KOPT-K1 (cell line): ENCODE data around the gene SPPL3.
A peak's percentile ranks its signal among the peaks of the same experiment; 100 is the strongest.

Experiments
- H3K27ac ChIP-seq: fragments of 200-600 bp; sonication (generic); 2 replicates; pipeline ENCODE4 v1.5.1; 2016; ENCODE audit warnings: antibody characterized with exemption, mild to moderate bottlenecking, low read depth, low read length; ENCODE audit not compliant: poor library complexity, severe bottlenecking
- H3K36me3 ChIP-seq: fragments of 200-600 bp; sonication (generic); 2 replicates; pipeline ENCODE4 v1.5.1; 2017; ENCODE audit warnings: antibody characterized with exemption, mild to moderate bottlenecking, low read length, moderate library complexity; ENCODE audit not compliant: insufficient read depth
- H3K9me3 ChIP-seq: fragments of 200-600 bp; sonication (generic); 2 replicates; pipeline ENCODE4 v1.5.1; 2017; ENCODE audit warnings: antibody characterized with exemption, low read length, mild to moderate bottlenecking; ENCODE audit not compliant: insufficient read depth, poor library complexity, severe bottlenecking

The SPPL3 gene

DNA sequence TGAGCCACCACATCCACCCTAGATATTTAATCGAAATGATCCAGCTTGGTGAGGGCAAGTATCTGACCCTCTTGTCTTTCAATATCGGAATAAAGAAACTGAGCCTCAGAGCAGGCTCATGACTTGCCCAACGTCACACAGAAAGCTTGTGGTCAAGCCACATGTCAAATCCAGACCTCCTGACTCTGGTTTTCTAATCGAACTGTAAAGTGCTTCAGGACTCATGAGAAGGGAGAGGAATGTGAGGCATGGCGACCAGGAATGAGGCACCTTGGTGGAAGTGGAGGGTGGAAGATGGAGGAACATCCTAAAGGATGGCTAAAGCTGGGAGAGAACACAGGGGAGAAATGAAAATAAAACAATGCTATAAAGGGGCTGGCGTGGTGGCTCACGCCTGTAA is 27.9 kb upstream of the SPPL3 start:
- Histone ChIP-seq H3K36me3 (no peaks in the 10 kb centered on the region), H3K9me3 (no peaks in the 10 kb centered on the region), H3K27ac (no peak overlapping the region)

DNA sequence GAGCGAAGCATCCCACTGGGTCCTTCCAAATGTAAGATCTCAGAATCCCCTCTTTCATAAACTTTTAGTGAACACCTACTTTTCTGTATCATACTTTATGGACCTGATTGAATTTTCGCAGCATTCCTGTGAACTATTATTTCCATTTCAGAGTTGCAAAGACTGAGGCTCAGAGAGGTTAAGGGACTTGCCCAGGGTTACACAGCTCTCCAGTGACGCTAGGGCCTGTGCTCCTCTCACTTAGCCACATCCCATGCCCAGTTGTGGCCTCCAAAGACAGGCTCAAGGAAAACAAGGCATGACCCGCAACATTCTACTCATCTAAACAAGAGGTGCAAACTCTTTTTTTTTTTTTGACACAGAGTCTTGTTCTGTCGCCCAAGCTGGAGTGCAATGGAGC is 25.9 kb upstream of the SPPL3 start:
- Histone ChIP-seq H3K36me3 (no peaks in the 10 kb centered on the region), H3K27ac (no peak overlapping the region), H3K9me3 (no peaks in the 10 kb centered on the region)

GRCh38 chr12:120928864-120929652 is 24.9 kb upstream of the SPPL3 start:
- no peaks in the 10 kb centered on the region for H3K36me3 ChIP-seq
- no peak overlapping the region for H3K27ac ChIP-seq
- H3K9me3 ChIP-seq, result no peaks in the 10 kb centered on the region

GRCh38 chr12:120925740-120926563 is 21.8 kb upstream of the SPPL3 start:
- Histone ChIP-seq H3K9me3 (no peaks in the 10 kb centered on the region), H3K27ac (no peak overlapping the region), H3K36me3 (no peaks in the 10 kb centered on the region)

- no peak overlapping the region for H3K27ac ChIP-seq
- no peaks in the 10 kb centered on the region for H3K36me3 ChIP-seq
- peaks cover 15% of the 10 kb centered on the region for H3K9me3 ChIP-seq
These were observed 18.1 kb upstream of the SPPL3 start for GRCh38 chr12:120922279-120922678.

DNA sequence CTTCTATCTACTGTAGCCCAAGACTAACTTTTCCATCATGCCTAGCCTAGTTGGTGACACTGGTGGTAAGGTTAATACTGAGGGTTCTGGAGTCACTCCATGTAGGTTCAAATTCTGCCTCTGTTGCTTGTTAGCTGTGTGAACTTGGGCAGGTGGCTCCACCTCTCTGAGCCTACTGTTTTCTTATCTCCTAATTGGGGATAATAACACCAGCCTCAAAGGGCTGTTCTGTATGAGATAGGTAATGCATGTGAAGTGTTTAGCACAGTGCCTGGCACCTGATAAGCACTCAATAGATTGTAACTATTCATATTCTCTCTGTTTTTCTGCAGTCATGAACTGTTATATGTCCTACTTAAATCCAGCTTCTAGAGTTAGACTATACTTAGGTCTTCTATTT is 17.5 kb upstream of the SPPL3 start:
- H3K9me3 ChIP-seq, result peaks cover 19% of the 10 kb centered on the region
- no peak overlapping the region for H3K27ac ChIP-seq
- H3K36me3 ChIP-seq, result no peaks in the 10 kb centered on the region

DNA sequence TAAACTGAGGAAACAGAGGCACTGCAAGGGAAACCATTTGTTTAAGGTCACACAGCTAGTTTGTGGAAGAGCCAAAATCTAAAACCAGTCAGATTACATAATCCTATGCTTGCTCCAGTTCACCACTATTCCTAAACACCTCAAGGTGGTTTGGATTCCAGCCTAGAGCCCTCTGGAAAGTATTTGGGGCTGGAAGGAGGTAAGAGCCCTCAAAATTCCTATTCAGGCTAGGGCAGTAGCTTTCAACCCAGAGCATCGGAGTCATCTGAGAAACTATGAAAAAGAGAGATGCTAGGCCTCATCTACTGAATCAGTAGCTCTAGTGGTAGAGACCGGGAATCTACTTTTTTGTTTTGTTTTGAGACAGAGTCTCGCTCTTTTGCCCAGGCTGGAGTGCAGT is 16.0 kb upstream of the SPPL3 start:
- no peak overlapping the region for H3K27ac ChIP-seq
- peaks cover 20% of the 10 kb centered on the region for H3K9me3 ChIP-seq
- H3K36me3 ChIP-seq, result no peaks in the 10 kb centered on the region

DNA sequence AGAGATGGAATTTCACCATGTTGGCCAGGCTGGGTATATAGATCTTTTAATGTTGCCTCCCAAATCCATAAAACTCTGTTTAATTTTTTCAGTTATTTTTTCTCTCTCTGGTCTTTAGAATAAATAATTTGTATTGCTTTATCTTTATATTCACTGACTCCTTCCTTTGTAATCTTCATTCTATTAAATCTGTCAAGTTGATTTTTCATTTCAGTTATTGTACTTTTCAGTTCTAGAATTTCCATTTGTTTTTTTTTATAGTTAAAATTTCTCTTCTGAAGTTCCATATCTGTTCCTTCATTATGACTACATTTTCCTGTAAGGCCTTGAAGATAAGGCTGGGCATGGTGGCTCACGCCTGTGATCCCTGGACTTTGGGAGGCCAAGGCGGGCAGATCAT is 13.6 kb upstream of the SPPL3 start:
- Histone ChIP-seq H3K27ac (no peak overlapping the region), H3K9me3 (peaks cover 20% of the 10 kb centered on the region), H3K36me3 (no peaks in the 10 kb centered on the region)

DNA sequence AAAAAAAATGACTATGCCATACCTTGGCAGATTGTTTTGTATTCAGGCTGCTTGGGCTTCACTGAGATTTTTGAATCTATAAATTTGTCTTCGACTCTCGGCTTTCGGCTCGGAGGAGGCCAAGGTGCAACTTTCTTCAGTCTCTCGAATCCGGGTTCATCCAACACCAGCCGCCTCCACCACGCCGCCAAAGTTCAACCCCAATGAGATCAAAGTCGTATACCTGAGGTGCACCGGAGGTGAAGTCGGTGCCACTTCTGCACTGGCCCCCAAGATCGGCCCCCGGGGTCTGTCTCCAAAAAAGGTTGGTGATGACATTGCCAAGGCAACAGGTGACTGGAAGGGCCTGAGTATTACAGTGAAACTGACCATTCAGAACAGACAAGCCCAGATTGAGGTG is 12.4 kb upstream of the SPPL3 start:
- Histone ChIP-seq H3K9me3 (peaks cover 20% of the 10 kb centered on the region), H3K27ac (no peak overlapping the region), H3K36me3 (no peaks in the 10 kb centered on the region)

DNA sequence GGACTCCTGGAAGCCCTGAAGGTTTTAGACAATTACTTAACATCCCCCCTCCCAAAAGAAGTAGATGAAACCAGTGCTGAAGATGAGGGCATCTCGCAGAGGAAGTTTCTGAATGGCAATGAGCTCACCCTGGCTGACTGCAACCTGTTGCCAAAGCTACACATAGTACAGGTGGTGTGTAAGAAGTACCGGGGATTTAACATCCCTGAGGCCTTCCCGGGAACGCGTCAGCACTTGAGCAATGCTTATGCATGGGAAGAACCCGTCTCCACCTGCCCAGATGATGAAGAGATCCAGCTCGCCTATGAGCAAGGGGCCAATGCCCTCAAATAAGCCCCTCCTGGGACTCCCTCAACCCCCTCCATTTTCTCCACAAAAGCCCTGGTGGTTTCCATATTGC is 10.6 kb upstream of the SPPL3 start:
- peaks cover 20% of the 10 kb centered on the region for H3K9me3 ChIP-seq
- H3K36me3 ChIP-seq, result no peaks in the 10 kb centered on the region
- H3K27ac ChIP-seq, result no peak overlapping the region

DNA sequence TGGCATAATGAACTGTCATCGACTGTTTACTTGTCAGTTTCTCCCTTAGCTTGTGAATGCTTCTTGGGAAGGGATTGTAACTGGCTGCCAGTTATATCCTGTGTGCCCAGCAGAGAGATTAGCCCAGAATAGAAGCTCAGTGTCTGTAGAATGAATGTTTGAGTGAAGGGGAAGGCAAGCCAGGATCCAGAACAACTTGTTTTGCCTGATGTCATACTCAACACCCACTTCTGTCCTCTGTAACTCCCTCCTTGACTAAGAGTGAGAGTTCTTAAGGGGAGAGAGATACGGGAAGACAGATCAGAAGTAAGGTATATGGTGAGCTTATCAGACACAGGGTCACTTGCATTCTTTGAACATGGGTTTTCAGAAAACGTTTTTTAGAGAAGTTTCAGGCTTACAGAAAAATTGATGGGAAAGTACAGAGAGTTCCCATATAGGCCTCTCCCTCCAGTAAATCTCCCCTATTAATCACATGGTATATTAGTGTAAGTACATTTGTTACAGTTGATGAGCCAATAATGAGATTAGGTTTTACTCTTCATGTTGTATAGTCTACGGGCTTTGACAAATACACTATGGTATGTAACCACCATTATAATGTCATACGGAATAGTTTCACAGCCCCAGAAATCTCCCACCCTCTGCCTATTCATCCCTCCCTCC is 5.6 kb upstream of the SPPL3 start:
- H3K9me3 ChIP-seq, result no peaks in the 10 kb centered on the region
- no peak overlapping the region for H3K27ac ChIP-seq
- H3K36me3 ChIP-seq, result no peaks in the 10 kb centered on the region

DNA sequence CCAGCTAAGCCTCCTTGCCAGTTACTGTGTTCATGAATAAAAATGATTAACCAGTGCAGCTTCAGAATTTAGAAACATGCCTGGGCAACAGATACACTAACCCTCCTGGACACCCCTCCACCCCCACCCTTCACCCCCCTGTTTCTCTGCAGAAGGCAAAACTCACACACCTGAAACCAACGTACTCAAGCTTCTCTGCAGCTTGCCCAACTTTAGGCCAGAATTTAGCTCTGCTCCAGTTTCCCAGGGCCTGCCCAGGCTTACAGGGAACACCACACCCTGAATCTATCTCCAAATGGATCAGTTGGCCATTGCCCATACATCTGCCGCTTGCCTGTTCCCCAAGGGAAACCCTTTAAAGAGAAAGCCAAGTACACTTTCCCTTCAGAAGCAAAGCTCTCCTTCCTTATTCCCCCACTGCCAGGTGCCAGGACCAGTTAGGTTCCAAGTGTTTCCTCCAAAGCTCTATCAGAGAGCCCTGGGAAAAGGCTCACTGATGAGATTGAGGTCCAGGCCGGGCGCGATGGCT is 1.8 kb upstream of the SPPL3 start:
- Histone ChIP-seq H3K27ac (no peak overlapping the region), H3K9me3 (no peaks in the 10 kb centered on the region), H3K36me3 (peaks cover 12% of the 10 kb centered on the region)

GRCh38 chr12:120903412-120904196 is 554 bp downstream of the SPPL3 start:
- H3K36me3 ChIP-seq, result peaks cover 36% of the 10 kb centered on the region
- H3K9me3 ChIP-seq, result no peaks in the 10 kb centered on the region
- H3K27ac ChIP-seq, result peak overlapping the region; percentile 88

DNA sequence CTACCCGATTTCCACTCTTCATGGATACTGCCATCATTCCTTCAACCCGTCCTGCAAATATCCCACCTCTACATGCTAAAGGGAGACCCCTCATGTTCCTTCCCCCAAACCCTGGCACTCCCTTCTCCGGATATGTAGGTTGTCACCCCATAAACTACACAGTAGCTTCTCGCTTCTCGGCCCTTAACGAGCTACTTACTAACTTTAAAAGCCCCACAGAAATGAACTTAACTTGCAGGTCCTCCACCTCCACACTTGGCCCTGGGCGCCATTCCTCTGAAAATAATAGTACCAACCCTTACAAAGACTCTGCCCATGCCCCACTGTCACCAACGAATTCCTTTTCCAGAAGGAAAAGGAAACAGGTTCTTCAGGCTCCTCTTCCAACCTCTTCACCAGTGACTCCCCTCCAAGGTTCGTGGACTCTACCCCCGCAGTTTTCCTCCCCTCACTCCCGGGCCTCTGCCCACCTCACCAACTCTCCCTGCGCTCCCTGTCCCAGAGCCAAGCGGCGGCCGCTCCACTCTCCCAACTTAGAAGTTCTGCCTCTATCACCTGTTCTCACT is 1.2 kb downstream of the SPPL3 start:
- Histone ChIP-seq H3K36me3 (peaks cover 41% of the 10 kb centered on the region), H3K27ac (peak overlapping the region; percentile 88), H3K9me3 (no peaks in the 10 kb centered on the region)
